AG10803 (cell line): ENCODE results near the gene PPDPF.
A peak's percentile ranks its signal among the peaks of the same experiment; 100 is the strongest.

ENCODE experiments used
- DNase-seq: peaks from one replicate; pipeline ENCODE4 v3.0.0; 2010; ENCODE audit warnings: low read depth
- H3K4me3 ChIP-seq: 2 replicates; pipeline ENCODE4 v1.5.1; 2011; ENCODE audit warnings: mild to moderate bottlenecking, low read length, control low read depth
- TF ChIP-seq, protein P1 (sequence below): conservative IDR thresholded peaks from 2 replicates; pipeline ENCODE4 v1.5.1; 2011; ENCODE audit warnings: mild to moderate bottlenecking, low read length, control low read depth, inconsistent platforms

PPDPF gene

GRCh38 chr20:63553251-63553932 is 32.8 kb downstream of the PPDPF start:
- TF ChIP-seq, protein P1, sequence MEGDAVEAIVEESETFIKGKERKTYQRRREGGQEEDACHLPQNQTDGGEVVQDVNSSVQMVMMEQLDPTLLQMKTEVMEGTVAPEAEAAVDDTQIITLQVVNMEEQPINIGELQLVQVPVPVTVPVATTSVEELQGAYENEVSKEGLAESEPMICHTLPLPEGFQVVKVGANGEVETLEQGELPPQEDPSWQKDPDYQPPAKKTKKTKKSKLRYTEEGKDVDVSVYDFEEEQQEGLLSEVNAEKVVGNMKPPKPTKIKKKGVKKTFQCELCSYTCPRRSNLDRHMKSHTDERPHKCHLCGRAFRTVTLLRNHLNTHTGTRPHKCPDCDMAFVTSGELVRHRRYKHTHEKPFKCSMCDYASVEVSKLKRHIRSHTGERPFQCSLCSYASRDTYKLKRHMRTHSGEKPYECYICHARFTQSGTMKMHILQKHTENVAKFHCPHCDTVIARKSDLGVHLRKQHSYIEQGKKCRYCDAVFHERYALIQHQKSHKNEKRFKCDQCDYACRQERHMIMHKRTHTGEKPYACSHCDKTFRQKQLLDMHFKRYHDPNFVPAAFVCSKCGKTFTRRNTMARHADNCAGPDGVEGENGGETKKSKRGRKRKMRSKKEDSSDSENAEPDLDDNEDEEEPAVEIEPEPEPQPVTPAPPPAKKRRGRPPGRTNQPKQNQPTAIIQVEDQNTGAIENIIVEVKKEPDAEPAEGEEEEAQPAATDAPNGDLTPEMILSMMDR: no peak
- DNase-seq: peak; percentile 76
- peak overlapping the region; percentile 66 for H3K4me3 ChIP-seq

- TF ChIP-seq, protein P1: no peak
- peak within 1 kb of the TSS; percentile 66 for H3K4me3 ChIP-seq
- DNase-seq: peak; percentile 10
Measured at GRCh38 chr20:63553933-63554290, 33.3 kb downstream of the PPDPF start, which contains the start of gene FNDC11. FNDC11 (plus strand) TSS chr20:63554159; CDS start chr20:63555664, 1,505 bp downstream.

GRCh38 chr20:63554361-63555278 is 34.1 kb downstream of the PPDPF start:
- H3K4me3 ChIP-seq: peak overlapping the region; percentile 66
- TF ChIP-seq, protein P1: no peak
- no peak for DNase-seq

GRCh38 chr20:63555661-63556381 is 35.3 kb downstream of the PPDPF start:
- DNase-seq: no peak
- TF ChIP-seq, protein P1: no peak
- no peak overlapping the region for H3K4me3 ChIP-seq

GRCh38 chr20:63556873-63557478 is 36.4 kb downstream of the PPDPF start:
- H3K4me3 ChIP-seq: no peak overlapping the region
- DNase-seq: no peak
- TF ChIP-seq, protein P1: no peak

- TF ChIP-seq, protein P1: no peak
- DNase-seq: no peak
- no peak overlapping the region for H3K4me3 ChIP-seq
Measured at GRCh38 chr20:63557481-63557891, 36.9 kb downstream of the PPDPF start.
